SU-DHL-6 (cell line): Measurements from ENCODE around the gene BAIAP2L1.

Experiments used
- CTCF ChIP-seq: fragments of 200-600 bp; sonication (generic); IDR thresholded peaks from one replicate; pipeline ENCODE4 v1.5.1; 2017; ENCODE audit warnings: antibody characterized with exemption, mild to moderate bottlenecking, low read length, moderate library complexity; ENCODE audit not compliant: insufficient read depth, poor library complexity, severe bottlenecking
- EZH2phosphoT487 ChIP-seq: fragments of 200-600 bp; sonication (generic), shearing (Covaris generic); conservative IDR thresholded peaks from 2 replicates; pipeline ENCODE4 v1.6.1; 2018; ENCODE audit warnings: mild to moderate bottlenecking, antibody characterized with exemption, low read length, moderate library complexity, mixed read lengths

GRCh38 chr7:98286701-98287485 lies 114.0 kb downstream of the BAIAP2L1 start:
- no peak for TF ChIP-seq CTCF
- TF ChIP-seq EZH2phosphoT487 = no peak
